ENCODE data around the gene ABHD5.
"Not testable (repeated sequence)": the region's sequence is repeated elsewhere in the genome, so short reads cannot be mapped to it uniquely, and the experiment has no call there.

Gene ABHD5

GRCh38 chr3:43676441-43676840 is 14.3 kb upstream of the ABHD5 start:
- TF ChIP-seq CTCF (IDR thresholded peaks at IDR 0.05; ENCODE audit: extremely low read depth, missing control alignments), result no peak
- no peak for DNase-seq (ENCODE audit: low spot score)

- not testable (repeated sequence) for DNase-seq (ENCODE audit: low spot score)
Measured at GRCh38 chr3:43678375-43678774, 12.4 kb upstream of the ABHD5 start.

- not testable (repeated sequence) for DNase-seq (ENCODE audit: low spot score)
Measured at GRCh38 chr3:43678887-43679449, 11.8 kb upstream of the ABHD5 start.

GRCh38 chr3:43680857-43681256 is 9.9 kb upstream of the ABHD5 start:
- not testable (repeated sequence) for DNase-seq (ENCODE audit: low spot score)

GRCh38 chr3:43684944-43685343 is 5.8 kb upstream of the ABHD5 start:
- no peak for TF ChIP-seq CTCF (IDR thresholded peaks at IDR 0.05; ENCODE audit: extremely low read depth, missing control alignments)
- no peak for DNase-seq (ENCODE audit: low spot score)

GRCh38 chr3:43685921-43686320 is 4.8 kb upstream of the ABHD5 start:
- TF ChIP-seq CTCF (IDR thresholded peaks at IDR 0.05; ENCODE audit: extremely low read depth, missing control alignments), result no peak
- no peak for DNase-seq (ENCODE audit: low spot score)

GRCh38 chr3:43686333-43686699 is 4.4 kb upstream of the ABHD5 start:
- DNase-seq (ENCODE audit: low spot score), result no peak
- TF ChIP-seq CTCF (IDR thresholded peaks at IDR 0.05; ENCODE audit: extremely low read depth, missing control alignments), result no peak

- TF ChIP-seq CTCF (IDR thresholded peaks at IDR 0.05; ENCODE audit: extremely low read depth, missing control alignments), result no peak
- DNase-seq (ENCODE audit: low spot score), result no peak
Measured at GRCh38 chr3:43686700-43687498, 3.8 kb upstream of the ABHD5 start.

- TF ChIP-seq CTCF (IDR thresholded peaks at IDR 0.05; ENCODE audit: extremely low read depth, missing control alignments), result no peak
- no peak for DNase-seq (ENCODE audit: low spot score)
Measured at GRCh38 chr3:43687499-43687811, 3.3 kb upstream of the ABHD5 start.
